Epidermal melanocyte (primary cell): ENCODE measurements around the gene SVOPL.

Experiments
- DNase-seq: peaks from one replicate; pipeline ENCODE4 v3.0.0; 2011; ENCODE audit warnings: low spot score; ENCODE audit not compliant: insufficient read length

Gene SVOPL

GRCh38 chr7:138661069-138661635 lies 40.0 kb downstream of the SVOPL start:
- no peak for DNase-seq

- no peak for DNase-seq
These were observed 42.3 kb downstream of the SVOPL start for GRCh38 chr7:138658889-138659288.

GRCh38 chr7:138657854-138658386 lies 43.2 kb downstream of the SVOPL start:
- no peak for DNase-seq

GRCh38 chr7:138656952-138657351 lies 44.2 kb downstream of the SVOPL start:
- DNase-seq = no peak

GRCh38 chr7:138654616-138655015 lies 46.5 kb downstream of the SVOPL start:
- DNase-seq = no peak

GRCh38 chr7:138649506-138649905 lies 51.7 kb downstream of the SVOPL start:
- no peak for DNase-seq

- DNase-seq = no peak
These were observed 55.9 kb downstream of the SVOPL start for GRCh38 chr7:138645284-138645683.

- DNase-seq = no peak
These were observed 68.1 kb downstream of the SVOPL start for GRCh38 chr7:138632826-138633602.

- no peak for DNase-seq
These were observed 68.8 kb downstream of the SVOPL start for GRCh38 chr7:138632384-138632783.

- no peak for DNase-seq
These were observed 71.0 kb downstream of the SVOPL start for GRCh38 chr7:138630059-138630610.

GRCh38 chr7:138627361-138627760 lies 73.8 kb downstream of the SVOPL start:
- DNase-seq = no peak

GRCh38 chr7:138626846-138627245 lies 74.3 kb downstream of the SVOPL start:
- no peak for DNase-seq

- no peak for DNase-seq
These were observed 75.3 kb downstream of the SVOPL start for GRCh38 chr7:138625849-138626230.

GRCh38 chr7:138625084-138625848 lies 75.9 kb downstream of the SVOPL start:
- no peak for DNase-seq

GRCh38 chr7:138622841-138623240 lies 78.3 kb downstream of the SVOPL start:
- DNase-seq = no peak

- no peak for DNase-seq
These were observed 82.2 kb downstream of the SVOPL start for GRCh38 chr7:138618933-138619332.

- no peak for DNase-seq
These were observed 82.7 kb downstream of the SVOPL start for GRCh38 chr7:138618506-138618905.

- no peak for DNase-seq
These were observed 85.1 kb downstream of the SVOPL start for GRCh38 chr7:138616085-138616484.

- DNase-seq = no peak
These were observed 87.5 kb downstream of the SVOPL start for GRCh38 chr7:138613630-138614029.

GRCh38 chr7:138610671-138611170 lies 90.4 kb downstream of the SVOPL start:
- no peak for DNase-seq

- DNase-seq = no peak
These were observed 92.9 kb downstream of the SVOPL start for GRCh38 chr7:138608275-138608674.
